ENCODE data around the gene MYO19.
"Not testable (repeated sequence)": the region's sequence is repeated elsewhere in the genome, so short reads cannot be mapped to it uniquely, and the experiment has no call there.

DNA sequence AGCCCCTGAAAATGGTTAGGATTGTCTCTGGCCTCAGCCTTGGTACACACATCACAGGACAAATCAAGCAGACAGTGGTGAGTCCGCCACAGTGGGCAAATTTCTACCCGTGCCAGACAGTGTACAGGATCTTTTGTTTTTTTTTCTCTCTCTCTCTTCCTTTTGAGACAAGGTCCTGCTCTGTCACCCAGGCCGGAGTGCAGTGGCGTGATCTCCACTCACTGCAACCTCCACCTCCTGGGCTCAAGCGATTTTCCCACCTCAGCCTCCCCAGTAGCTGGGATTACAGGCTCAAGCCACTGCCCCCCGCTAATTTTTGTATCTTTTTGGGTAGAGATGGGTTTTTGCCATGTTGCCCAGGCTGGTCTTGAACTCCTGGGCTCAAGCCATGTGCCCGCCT is 50.6 kb downstream of the MYO19 start:
- TF ChIP-seq, protein P1, sequence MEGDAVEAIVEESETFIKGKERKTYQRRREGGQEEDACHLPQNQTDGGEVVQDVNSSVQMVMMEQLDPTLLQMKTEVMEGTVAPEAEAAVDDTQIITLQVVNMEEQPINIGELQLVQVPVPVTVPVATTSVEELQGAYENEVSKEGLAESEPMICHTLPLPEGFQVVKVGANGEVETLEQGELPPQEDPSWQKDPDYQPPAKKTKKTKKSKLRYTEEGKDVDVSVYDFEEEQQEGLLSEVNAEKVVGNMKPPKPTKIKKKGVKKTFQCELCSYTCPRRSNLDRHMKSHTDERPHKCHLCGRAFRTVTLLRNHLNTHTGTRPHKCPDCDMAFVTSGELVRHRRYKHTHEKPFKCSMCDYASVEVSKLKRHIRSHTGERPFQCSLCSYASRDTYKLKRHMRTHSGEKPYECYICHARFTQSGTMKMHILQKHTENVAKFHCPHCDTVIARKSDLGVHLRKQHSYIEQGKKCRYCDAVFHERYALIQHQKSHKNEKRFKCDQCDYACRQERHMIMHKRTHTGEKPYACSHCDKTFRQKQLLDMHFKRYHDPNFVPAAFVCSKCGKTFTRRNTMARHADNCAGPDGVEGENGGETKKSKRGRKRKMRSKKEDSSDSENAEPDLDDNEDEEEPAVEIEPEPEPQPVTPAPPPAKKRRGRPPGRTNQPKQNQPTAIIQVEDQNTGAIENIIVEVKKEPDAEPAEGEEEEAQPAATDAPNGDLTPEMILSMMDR (IDR thresholded peaks at IDR 0.05; ENCODE audit: low read depth, low read length, poor library complexity, severe bottlenecking): not testable (repeated sequence)
- not testable (repeated sequence) for TF ChIP-seq EZH2phosphoT487 (IDR thresholded peaks at IDR 0.05; ENCODE audit: borderline replicate concordance, low read length)
